RKO (cell line): ENCODE measurements around the gene NDUFAF3.

Experiments
- DNase-seq: peaks from one replicate; pipeline ENCODE4 v3.0.0-alpha.2; 2016; ENCODE audit warnings: low spot score

Gene NDUFAF3, protein sequence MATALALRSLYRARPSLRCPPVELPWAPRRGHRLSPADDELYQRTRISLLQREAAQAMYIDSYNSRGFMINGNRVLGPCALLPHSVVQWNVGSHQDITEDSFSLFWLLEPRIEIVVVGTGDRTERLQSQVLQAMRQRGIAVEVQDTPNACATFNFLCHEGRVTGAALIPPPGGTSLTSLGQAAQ

DNA sequence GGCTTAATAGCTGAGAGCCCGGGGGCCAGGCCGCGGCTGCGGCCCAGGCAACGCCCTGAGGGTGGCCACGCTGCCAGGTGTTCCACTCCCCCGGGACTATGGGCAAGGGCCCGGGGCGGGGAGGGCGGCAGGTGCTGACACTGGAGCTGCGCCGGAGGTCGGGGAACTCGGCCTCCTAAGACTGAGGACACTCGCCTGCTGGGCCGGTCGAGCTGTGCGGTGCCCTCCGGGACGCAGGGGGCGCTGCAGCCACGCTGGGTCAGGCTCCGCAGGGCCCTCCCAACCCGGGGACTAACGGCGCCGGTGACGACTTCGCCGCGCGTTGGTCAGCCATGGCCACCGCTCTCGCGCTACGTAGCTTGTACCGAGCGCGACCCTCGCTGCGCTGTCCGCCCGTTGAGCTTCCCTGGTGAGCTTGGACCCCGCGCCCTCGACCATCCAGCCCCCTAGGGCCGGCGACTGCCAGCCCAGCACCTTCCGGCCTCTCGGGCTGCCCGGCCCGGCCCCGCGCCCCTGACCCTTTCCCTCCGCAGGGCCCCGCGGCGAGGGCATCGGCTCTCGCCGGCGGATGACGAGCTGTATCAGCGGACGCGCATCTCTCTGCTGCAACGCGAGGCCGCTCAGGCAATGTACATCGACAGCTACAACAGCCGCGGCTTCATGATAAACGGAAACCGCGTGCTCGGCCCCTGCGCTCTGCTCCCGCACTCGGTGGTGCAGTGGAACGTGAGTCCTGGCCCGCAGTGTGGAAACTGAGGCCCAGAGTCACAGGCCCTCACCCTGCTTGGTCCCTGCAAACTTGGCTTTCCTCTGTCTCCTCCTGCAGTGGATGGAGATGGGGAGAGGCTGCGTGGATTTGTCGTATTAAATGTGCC, at the start of gene NDUFAF3:
Gene NDUFAF3 (plus strand): TSS at position 309 of the 875 bp plus-strand sequence. CDS start 24 bp downstream, at position 333.
- DNase-seq, result peak; percentile 94

DNA sequence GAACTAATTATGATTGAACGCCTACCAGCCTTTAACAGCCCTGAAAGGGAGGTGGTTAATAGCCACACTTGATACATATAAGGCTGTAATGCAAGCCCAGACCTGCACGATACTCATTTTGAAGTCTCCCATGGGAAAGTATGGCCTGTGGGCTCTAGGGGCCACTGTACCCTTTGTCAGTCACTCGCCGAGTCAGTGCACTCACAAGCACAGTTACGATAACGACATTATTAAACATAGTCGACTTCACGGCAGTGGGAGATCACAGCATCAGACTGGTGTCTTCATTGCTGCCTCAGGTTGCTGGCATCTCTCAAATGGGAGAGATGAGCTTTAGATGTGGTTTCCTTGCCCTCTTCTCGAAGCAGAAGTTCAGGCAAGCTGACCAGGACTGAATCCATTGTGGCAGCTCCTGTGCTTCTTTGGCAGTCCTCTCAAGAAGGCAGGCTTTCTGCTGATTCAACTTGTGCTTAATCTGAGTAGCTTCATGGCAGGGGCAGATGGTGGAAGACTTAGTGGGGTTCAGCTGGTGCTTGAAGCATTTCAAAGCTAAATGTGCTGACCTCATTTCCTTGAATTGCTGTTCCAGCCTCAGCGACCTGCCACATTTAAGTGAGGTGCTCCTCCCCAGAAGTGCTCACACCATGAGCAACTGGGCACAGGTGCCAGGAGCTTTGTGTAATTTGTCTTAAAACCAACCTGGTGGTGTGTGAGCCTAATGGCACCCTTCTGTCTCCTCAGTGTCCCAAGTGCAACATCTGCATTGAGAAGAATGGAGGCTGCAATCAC, 47.7 kb upstream of the NDUFAF3 start:
- no peak for DNase-seq

DNA sequence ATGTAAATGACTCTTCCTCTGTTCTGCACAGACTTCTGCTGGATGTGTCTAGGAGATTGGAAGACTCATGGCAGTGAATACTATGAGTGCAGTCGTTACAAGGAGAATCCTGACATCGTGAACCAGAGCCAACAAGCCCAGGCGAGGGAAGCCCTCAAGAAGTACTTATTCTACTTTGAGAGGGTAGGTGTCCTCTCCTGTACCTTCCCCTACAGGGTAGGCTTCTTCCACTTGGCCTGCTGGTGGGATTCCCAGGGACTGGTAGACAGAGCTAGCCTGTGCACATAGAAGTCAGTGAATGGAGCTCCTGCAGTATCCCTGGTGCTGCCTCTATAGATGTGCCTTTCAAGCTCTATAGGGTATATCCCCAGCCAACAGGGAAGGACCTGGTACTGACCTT, 42.5 kb upstream of the NDUFAF3 start:
- DNase-seq, result no peak

DNA sequence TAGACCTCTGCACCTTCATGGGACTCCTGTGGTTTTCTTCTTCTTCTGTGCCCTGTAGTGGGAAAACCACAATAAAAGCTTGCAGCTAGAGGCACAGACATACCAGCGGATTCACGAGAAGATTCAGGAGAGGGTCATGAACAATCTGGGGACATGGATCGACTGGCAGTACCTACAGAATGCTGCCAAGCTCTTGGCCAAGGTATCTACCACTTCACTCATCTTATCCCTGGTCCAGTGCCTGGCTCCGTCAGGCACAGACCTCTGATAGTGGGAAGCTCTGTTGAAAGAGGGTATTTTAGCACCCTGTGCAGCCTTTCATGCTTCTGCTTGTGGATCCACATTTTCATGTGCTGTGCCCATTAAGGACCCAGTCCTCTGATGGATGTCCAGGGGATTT, 41.6 kb upstream of the NDUFAF3 start:
- no peak for DNase-seq

DNA sequence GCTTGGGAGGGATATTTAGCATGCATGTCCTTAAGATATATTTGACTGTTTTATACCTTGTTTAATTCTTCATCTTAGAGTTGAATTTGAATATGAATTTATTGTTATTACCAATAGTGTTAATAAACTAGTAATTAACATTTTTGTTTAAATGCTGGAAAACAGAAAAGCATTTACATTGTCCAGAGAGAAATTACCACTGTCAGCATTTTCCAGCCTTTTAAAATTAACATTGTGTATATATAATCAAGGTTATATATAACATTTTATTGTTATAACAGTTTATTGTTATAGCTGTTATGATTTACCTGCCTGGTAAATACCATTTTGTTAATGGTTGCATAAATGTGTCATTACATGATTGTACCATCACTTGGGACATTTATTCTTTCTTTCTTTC, 39.9 kb upstream of the NDUFAF3 start:
- no peak for DNase-seq

DNA sequence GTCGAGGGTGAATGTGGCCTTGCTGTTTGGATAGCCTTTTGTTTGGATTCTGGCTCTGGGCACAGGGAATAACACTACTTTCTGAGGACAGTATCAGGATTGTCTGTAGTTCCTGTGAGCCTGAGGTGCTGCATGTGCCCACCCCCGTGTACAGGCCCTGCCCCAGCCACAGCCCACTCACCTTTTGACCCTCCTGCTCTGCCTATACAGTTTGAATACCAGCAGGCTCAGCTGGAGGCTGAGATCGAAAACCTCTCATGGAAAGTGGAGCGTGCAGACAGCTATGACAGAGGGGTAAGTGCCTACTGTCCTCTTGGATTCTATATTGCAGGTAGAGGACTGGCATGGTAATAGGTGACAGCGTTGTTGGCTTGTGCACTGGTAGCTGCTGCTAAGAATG, 39.2 kb upstream of the NDUFAF3 start:
- no peak for DNase-seq

DNA sequence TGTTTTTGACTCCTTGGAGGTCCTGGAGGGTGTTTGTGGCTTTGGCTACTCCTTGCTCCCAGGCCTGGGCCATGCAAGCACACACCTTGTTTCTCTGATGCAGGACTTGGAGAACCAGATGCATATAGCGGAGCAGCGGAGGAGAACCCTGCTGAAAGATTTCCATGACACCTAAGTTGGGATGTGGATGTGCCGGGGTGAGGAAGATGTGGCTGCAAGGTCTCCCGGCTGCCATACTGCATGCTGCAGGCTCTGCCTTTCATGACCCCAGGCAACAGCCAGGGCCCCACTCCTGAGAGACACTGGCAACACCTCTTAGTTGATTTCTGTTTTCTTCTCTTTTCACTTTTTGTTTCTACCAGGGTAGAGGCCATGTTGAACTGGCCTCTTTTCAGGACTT, 38.8 kb upstream of the NDUFAF3 start:
- no peak for DNase-seq

DNA sequence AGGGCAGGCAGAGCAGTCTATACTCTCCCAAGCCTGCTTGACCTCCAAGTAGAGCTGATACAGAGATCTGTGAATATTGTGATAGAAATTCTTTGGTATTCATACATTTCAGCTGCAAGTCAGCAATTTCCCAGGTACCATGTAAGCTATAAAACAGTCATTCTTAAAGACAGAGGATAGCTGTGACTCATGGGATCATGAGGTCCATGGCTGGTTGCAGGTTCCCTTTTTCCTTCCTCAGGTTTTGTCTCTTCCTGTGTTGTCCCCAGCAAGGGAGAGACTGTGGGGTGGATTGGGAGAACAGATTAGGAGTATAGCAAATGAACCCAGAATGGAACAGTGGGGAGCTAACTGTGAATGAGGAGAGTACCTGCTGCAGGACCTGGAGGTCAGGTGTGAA, 37.3 kb upstream of the NDUFAF3 start:
- DNase-seq, result no peak

DNA sequence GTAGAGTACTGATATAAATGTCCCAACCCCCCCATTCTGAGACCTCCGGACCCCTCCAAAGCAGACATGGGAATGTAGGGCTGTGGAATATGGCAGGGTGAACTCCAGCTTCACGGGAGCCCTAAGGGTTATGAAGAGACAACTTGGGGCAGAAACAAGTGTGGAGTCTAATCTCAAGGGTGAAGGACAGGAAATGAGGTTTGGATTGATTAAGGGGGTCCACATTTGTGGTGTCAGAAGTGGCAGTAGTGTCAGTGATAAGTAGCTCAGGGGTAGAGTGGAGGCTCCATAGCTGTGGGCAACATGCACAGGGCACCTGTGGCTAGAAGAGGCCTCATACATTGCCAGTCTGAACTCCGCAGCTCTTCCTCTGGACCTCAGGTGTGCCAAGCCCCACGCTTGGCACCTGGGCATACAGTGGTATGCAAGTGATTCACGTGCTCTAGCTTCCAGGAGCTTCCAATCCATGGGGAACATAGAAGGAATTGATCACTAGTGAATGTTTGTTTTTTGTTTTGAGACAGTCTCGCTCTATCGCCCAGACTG, 36.0 kb upstream of the NDUFAF3 start:
- DNase-seq, result no peak

DNA sequence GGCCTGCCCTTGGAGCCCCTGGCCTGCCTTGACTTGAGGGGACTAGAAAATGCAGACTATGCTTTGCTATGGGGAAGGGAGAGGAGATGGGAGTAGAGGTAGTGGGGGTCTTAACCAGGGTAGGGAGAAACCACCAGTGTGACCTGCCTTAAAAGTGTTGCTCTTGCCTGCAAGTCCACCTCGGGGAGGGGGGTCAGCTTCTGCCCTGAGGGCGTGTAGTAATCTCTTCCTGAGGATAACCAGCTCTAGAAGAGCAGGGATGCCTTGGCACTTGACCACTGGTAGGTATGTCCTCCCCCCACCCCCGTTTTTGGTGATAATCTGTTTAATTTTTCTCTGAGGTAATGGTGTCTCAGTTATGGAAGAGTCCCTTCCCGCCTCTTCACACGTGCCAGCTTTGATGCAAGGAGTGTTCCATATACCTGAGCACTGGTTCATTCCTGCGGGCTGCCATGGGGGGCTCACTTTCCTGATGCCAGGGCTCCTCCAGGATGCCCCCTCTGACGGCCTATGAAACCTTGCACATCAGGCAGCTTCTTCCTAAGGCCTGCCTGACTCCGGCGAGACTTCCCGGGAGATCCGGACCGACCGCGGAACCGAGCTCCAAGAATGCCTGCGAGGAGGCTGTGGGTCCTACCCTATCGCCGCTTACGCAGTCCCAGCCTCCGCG, 32.7 kb upstream of the NDUFAF3 start:
- DNase-seq, result peak; percentile 49

DNA sequence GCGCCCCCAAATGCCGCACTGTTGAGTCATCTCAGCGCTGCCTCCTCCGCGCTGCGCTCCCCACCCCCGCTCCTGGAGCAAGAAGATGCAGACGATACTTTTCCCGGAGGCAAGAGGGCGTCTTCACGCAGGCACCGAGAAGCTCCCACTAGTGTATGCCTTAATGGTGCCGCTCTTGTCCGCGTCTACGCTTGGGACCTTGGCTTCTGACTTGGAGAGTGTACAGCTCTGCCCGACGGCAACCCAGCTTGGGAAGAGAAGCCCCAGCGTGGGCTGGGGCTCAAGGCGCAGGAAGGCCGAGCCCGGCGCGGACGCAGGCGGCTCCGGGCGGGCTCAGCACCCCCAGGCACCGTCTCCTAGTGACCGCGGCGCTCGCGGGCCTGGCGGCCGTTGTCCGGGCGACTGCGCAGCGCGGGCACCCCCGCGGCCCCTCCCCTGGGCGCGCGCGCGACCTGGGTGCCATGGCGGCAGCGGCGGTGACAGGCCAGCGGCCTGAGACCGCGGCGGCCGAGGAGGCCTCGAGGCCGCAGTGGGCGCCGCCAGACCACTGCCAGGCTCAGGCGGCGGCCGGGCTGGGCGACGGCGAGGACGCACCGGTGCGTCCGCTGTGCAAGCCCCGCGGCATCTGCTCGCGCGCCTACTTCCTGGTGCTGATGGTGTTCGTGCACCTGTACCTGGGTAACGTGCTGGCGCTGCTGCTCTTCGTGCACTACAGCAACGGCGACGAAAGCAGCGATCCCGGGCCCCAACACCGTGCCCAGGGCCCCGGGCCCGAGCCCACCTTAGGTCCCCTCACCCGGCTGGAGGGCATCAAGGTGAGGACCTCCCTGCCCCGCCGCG, 31.9 kb upstream of the NDUFAF3 start, which contains the start of gene P4HTM:
Gene P4HTM (plus strand): TSS at position 446 of the 840 bp plus-strand sequence. CDS start 16 bp downstream, at position 462.
- peak; percentile 94 for DNase-seq

DNA sequence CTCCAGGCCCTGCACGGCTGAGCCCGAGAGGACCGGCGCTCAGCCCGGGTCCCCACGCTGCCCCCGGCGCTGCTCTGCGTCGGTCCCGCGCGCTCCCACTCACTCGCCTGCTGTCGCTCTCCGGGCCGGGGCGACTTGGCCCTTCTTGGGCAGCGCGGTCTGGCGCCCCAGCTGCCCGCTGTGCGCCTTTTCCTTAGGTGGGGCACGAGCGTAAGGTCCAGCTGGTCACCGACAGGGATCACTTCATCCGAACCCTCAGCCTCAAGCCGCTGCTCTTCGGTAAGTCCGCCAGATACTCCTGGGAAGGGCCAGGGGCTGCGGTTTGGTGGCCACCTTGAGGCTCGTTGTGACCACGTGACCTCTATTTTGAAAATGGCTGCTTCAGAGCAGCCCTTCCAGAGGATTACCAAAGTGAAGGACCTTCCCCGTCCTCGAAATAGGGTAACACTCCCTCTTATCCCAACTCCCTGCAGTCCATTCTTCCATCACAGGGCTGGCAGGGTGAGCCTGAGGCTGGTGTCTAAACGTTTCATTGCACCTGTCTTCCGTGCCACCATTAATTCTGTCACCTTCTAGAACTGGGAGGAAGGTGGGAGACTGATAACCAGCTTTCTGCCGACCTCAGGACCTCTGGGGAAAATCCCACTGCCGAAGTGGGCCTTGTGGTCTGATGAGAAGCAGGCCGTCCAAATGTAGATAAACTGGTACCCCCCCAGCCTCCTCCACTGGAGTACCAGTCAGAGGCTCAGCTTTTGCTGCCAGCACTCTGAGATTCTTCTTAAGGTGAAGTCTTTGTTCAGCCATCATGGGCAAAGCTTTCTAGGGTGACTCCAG, 31.1 kb upstream of the NDUFAF3 start:
- DNase-seq, result peak; percentile 44

DNA sequence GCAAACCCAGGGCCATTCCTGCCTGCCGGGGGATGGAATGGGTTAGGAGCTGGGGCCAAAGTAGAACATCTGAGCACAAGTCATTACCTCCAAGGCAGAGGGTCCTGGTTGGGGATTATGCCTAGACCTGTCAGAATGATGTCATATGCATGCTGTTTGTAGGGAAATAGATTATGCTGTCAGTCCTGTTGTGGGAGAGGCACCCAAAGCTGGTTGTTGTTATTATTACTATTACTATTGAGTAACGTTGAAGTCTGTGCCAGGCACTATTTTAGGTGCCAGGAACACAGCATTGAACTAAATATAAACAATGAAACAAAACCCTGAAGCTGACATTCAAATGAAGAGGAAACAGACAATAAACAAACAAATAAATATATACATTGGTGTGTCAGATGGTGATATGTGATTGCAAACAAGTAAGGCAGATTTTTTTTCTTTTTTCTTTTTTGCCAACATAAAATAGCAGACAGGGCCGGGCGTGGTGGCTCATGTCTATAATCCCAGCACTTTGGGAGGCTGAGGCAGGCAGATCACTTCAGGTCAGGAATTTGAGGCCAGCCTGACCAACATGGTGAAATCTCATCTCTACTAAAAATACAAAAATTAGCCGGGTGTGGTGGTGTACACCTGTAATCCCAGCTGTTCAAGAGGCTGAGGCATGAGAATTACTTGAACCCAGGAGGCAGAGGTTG, 29.9 kb upstream of the NDUFAF3 start:
- DNase-seq, result no peak

DNA sequence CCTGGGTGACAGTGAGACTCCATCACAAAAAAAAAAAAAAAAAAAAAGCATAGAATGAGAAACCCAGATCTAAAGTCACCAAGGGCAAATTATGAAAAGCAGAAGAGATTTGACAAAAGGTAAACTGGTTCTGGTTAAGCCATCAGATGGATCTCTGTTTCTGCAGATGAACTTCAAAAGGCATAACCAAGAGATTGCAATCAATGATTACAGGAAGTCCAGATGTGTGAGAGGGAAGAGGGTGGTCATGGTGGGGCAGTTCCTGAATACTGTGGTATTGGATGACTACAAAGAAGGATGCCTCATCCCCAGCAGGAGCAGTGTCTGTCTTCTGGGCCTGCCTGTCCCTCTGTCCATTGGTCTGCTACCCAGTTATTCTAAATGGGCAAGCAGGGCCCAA, 28.1 kb upstream of the NDUFAF3 start:
- no peak for DNase-seq

DNA sequence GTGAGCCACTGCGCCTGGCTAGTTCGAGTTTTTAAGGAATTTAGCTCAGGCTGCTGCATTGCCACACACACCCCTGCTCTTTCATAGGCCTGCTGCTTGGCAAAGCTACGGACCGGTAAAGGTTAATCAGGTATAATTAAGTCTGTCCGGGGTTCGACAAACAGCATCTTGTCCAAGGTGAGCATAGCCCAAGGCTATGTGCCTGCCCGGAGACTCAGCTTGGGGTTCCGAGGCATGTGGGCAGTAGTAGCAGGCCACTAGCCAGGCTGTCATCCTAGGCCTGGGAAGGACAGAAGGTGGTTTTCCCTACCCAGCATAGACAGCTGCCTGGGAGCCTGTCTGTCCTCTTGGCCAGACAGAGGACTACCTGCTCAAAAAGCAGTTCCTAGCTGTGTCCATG, 25.3 kb upstream of the NDUFAF3 start:
- DNase-seq, result no peak

DNA sequence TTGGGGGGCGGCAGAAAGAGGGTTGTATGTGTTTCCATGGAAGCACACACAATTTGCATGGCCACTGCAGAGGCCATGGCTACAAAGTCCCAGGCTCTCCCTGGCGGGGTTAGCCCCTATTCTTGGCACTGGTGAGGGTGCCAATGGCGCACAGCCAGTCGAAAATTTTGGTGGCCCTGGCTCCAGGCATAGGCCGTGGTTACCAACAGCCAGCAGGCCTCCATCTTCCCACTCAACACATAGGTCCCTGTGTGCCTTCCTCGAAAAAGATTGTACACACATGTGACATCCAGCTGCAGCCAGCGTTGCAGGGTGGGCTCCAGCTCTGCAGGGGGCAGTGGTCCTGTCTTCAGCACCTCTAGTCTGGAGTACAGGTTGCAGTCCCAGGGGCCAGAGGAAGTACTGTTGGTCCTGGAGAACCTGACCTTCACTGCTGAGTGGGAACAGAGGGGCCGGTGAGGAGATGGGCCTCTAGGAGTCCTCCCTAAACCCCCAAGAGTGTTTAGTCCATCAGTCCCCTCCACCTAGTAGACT, 24.8 kb upstream of the NDUFAF3 start:
- no peak for DNase-seq

DNA sequence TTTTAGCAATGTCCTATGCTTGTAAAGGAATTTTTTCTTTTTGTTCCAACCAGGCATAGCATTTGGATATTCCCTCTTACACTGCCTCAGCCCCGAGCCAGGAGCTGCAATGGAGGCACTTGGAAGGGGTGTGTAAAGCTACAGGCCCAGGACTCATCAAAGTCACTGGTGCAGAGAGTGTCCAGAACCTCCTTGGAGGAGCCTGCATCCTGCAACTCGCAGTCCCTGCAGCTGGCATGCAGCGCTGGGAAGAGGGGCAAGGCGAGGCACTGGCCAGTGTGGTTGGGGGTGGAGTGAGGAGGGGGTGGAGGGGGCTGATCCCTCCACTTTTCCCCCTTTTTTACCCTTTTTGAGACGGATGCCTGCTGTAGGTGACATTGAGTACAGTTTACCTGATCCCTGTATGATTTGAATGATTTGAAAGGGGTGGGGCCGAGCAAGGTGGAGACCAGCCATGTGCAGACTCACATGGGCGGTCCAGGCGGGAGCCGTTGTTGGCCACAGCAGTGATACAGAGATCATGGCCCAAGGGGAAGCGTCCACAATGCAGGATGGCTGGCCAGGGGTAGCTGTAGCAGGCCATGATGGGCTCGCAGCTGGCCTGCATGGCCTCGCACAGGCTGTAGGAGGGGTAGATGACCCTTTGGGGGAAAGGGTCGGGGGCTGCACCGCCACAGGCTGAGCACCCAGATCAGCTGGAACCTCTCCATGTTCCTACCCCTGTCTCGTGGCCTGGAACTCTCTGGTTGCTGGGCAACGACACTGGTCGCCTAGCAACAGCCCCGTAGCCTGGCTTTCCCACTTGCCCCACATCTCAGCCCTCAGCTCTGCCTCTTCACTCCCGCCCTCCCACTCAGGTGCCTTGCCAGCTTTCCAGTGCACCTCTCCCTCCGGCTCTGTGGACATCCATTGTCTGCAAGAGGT, 23.9 kb upstream of the NDUFAF3 start:
- no peak for DNase-seq
